ENCODE data around the gene NAIF1.

GRCh38 chr9:128056086-128056485, 11.0 kb downstream of the NAIF1 start:
- TF ChIP-seq POLR2AphosphoS5 (IDR thresholded peaks at IDR 0.05; ENCODE audit: low read depth, low read length) = no peak
- no peak for TF ChIP-seq SIN3A (IDR thresholded peaks at IDR 0.05; ENCODE audit: borderline replicate concordance, insufficient read depth, low read length)

Data from PFSK-1 (cell line).